ENCODE data around the gene POLD4.
"Not testable (repeated sequence)": the region's sequence is repeated elsewhere in the genome, so short reads cannot be mapped to it uniquely, and the experiment has no call there.

The POLD4 gene

GRCh38 chr11:67353317-67354074 is at the start of gene POLD4:
Gene POLD4 (minus strand): TSS chr11:67353546. CDS start chr11:67353399, 147 bp downstream.
- DNase-seq (ENCODE audit: low spot score): peak; percentile 100

- not testable (repeated sequence) for DNase-seq (ENCODE audit: low spot score)
Observed at GRCh38 chr11:67403085-67403484, 49.7 kb upstream of the POLD4 start.

GRCh38 chr11:67402192-67402839 is 49.0 kb upstream of the POLD4 start:
- not testable (repeated sequence) for DNase-seq (ENCODE audit: low spot score)

- peak; percentile 100 for DNase-seq (ENCODE audit: low spot score)
Observed at GRCh38 chr11:67401495-67402191, 48.3 kb upstream of the POLD4 start, which contains the start of gene PPP1CA. Gene PPP1CA (minus strand): TSS chr11:67401858. CDS start chr11:67401782, 76 bp downstream.

- no peak for DNase-seq (ENCODE audit: low spot score)
Observed at GRCh38 chr11:67400942-67401494, 47.7 kb upstream of the POLD4 start.

- no peak for DNase-seq (ENCODE audit: low spot score)
Observed at GRCh38 chr11:67400251-67400941, 47.0 kb upstream of the POLD4 start.

- DNase-seq (ENCODE audit: low spot score): no peak
Observed at GRCh38 chr11:67398661-67399563, 45.6 kb upstream of the POLD4 start.

GRCh38 chr11:67397986-67398660 is 44.8 kb upstream of the POLD4 start:
- DNase-seq (ENCODE audit: low spot score): no peak

GRCh38 chr11:67397536-67397935 is 44.2 kb upstream of the POLD4 start:
- no peak for DNase-seq (ENCODE audit: low spot score)

GRCh38 chr11:67396587-67397389 is 43.4 kb upstream of the POLD4 start:
- DNase-seq (ENCODE audit: low spot score): no peak

- DNase-seq (ENCODE audit: low spot score): no peak
Observed at GRCh38 chr11:67396259-67396581, 42.9 kb upstream of the POLD4 start.

GRCh38 chr11:67395555-67396258 is 42.4 kb upstream of the POLD4 start:
- no peak for DNase-seq (ENCODE audit: low spot score)

- DNase-seq (ENCODE audit: low spot score): no peak
Observed at GRCh38 chr11:67393990-67394389, 40.6 kb upstream of the POLD4 start.

GRCh38 chr11:67393437-67393836 is 40.1 kb upstream of the POLD4 start:
- DNase-seq (ENCODE audit: low spot score): no peak

- DNase-seq (ENCODE audit: low spot score): no peak
Observed at GRCh38 chr11:67392183-67392715, 38.9 kb upstream of the POLD4 start.

- peak; percentile 100 for DNase-seq (ENCODE audit: low spot score)
Observed at GRCh38 chr11:67391304-67392182, 38.2 kb upstream of the POLD4 start, which contains the start of gene RAD9A. Gene RAD9A (plus strand): TSS chr11:67391986. CDS start chr11:67392045, 59 bp downstream.

- DNase-seq (ENCODE audit: low spot score): no peak
Observed at GRCh38 chr11:67390947-67391303, 37.6 kb upstream of the POLD4 start.

- DNase-seq (ENCODE audit: low spot score): peak; percentile 99
Observed at GRCh38 chr11:67389477-67389876, 36.1 kb upstream of the POLD4 start.
